Spleen (tissue), 11 donors: ENCODE measurements around the gene MGAT5. TPM values are rescaled to one million over a fixed set of nuclear protein-coding genes. Genes with fewer than 3 reads are reported as not detected.
A peak's percentile ranks its signal among the peaks of the same experiment; 100 is the strongest.

Experiments used
- DNase-seq: peaks from one replicate; pipeline ENCODE4 v3.0.0-alpha.2; 2020
- H3K27ac ChIP-seq, 8 donors: fragments of 200-600 bp; sonication (generic) in 7 of 8; 1 replicate in 4 of 8; 2 replicates in 4 of 8; pipeline versions ENCODE4 v1.5.0 to v1.8.0; 2016 to 2021; ENCODE audit warnings: inconsistent platforms in 4 of 8, mild to moderate bottlenecking in 4 of 8, moderate library complexity in 1 of 8
- H3K27me3 ChIP-seq, 7 donors: fragments of 200-600 bp; sonication (generic) in 6 of 7; replicated peaks in 1 of 7; 1 replicate in 4 of 7; 2 replicates in 3 of 7; pipeline versions ENCODE4 v1.5.0 to v1.8.0; 2016 to 2021; ENCODE audit warnings: inconsistent platforms in 3 of 7, mild to moderate bottlenecking in 1 of 7
- H3K36me3 ChIP-seq, 6 donors: fragments of 200-600 bp; sonication (generic) in 5 of 6; 1 replicate in 4 of 6; 2 replicates in 2 of 6; pipeline versions ENCODE4 v1.5.0 to v1.8.0; 2016 to 2021; ENCODE audit warnings: inconsistent platforms in 2 of 6
- H3K4me1 ChIP-seq, 6 donors: fragments of 200-600 bp; sonication (generic) in 5 of 6; 1 replicate in 3 of 6; 2 replicates in 3 of 6; pipeline versions ENCODE4 v1.5.0 to v1.8.0; 2016 to 2021; ENCODE audit warnings: inconsistent platforms in 3 of 6
- H3K4me3 ChIP-seq, 8 donors: fragments of 200-600 bp; sonication (generic) in 7 of 8; 1 replicate in 4 of 8; 2 replicates in 4 of 8; pipeline versions ENCODE4 v1.5.0 to v1.8.0; 2016 to 2021; ENCODE audit warnings: inconsistent platforms in 4 of 8, mild to moderate bottlenecking in 4 of 8, moderate library complexity in 2 of 8
- H3K9me3 ChIP-seq, 8 donors: fragments of 200-600 bp; sonication (generic) in 7 of 8; 1 replicate in 4 of 8; 2 replicates in 4 of 8; pipeline versions ENCODE4 v1.5.0 to v1.8.0; 2016 to 2021; ENCODE audit warnings: inconsistent platforms in 4 of 8
- POLR2A ChIP-seq, 3 donors: fragments of 450-650 bp; IDR thresholded peaks; one replicate each; pipeline ENCODE4 v1.5.1; 2017; ENCODE audit warnings: antibody characterized with exemption in 3 of 3, mild to moderate bottlenecking in 1 of 3
- POLR2AphosphoS5 ChIP-seq, 3 donors: sonication (generic); formaldehyde crosslinking; IDR thresholded peaks; one replicate each; pipeline ENCODE4 v1.5.1; 2017; ENCODE audit warnings: antibody characterized with exemption in 3 of 3
- WGBS, 5 donors: extraction: QIAGEN DNeasy Blood & Tissue Kit in 3 of 5; methylation state at CpG; one replicate each; pipeline versions ENCODE4 v1.1.5 to v1.1.7; 2013 to 2018; 5-methylcytosine and 5-hydroxymethylcytosine counted together
- intact Hi-C: fragments of 100-400 bp; cut with DNase I; formaldehyde crosslinking; loops from one replicate; pipeline ENCODE4 v1.15.0; 2023; ENCODE audit warnings: low total_unique reads
- polyA plus RNA-seq, 3 donors: library from polyadenylated mRNA; stranded (reverse); fragments of 200-250 nt; gene quantifications; one replicate each; pipeline ENCODE4 v1.2.1, GENCODE V29; 2013
- total RNA-seq, 7 donors: library from RNA; depleted of rRNA in 3 of 7; stranded (reverse); fragments of >200 nt in 3 of 7; fragmentation: NEBNext Ultra II Directional in 4 of 7; extraction: Animal tissue kit (Norgen Biotek cat#: 25700) in 4 of 7; gene quantifications; one replicate each; pipeline versions ENCODE4 v1.1.0 to v1.2.1, GENCODE V29; 2016 to 2021
- TF ChIP-seq, protein P1 (sequence below), 11 experiments: fragments of 200-600 bp in 7 of 11; fragments of 450-650 bp in 4 of 11; sonication (generic) in 4 of 11; IDR thresholded peaks in 8 of 11; conservative IDR thresholded peaks in 3 of 11; 1 replicate in 7 of 11; 2 replicates in 4 of 11; pipeline versions ENCODE4 v1.4.0 to v1.8.0; 2016 to 2021; ENCODE audit warnings: antibody characterized with exemption in 11 of 11, inconsistent platforms in 4 of 11, mild to moderate bottlenecking in 1 of 11
- donor health status: healthy with polysubstance abuse.
- donor health status: DM: no; HTN: no; CAD: no; lungs with moderate emphysema.
- donor health status: DM: no; HTN: no; CAD: no.
- donor health status: Bipolar disorder and iron deficiency.
- donor health status: healthy.
- donor health status: DM: no; HTN: no; CAD: no.
- donor health status: DM: yes; HTN: yes; CAD: no.

The MGAT5 gene
- total and polyA plus RNA-seq, 10 donors, result 11.2 to 110 (median 91.9) TPM

DNA sequence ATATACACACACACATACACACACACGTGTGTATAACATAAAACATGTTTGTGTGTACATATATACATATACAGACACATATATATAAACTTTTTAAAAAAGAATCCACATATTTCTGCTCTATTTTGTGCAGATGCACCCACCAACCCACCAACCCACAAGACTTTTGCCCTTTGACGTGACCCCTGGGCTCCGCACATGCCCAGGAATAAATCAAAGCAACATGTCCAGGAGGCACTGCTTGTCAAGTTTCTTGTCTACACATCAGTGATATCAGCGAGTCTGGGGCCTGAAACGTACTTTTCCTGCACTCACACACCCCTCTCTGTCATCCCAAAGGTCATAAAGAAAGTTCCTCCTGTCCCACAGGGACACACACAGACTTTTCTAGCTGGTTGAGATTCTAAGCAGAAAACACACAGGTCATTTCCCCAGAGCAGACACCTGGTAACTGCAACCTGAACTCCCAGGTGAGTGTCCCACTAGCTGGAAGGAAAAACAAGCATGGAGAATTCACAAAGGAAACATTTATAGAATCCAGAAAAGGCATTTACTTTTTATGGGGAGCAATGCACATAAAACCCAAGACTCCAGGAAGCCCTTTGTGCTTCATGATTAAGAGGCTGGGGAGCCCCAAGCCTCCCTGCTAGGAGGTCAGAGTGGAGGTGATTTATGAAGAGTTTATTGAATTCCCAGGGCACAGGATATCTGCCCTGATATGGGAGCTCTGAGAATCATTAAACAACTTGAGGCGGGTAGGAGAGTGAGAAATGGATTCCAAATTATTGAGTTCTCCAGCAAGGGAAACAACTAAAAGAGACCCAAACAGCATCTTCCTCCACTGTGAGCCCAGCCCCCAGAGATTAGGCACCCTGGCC lies 211.6 kb downstream of the MGAT5 start:
- 80 to 88% (median 83%) methylated on average over 6 of the region's 6 CpGs for WGBS, 5 donors
- H3K27ac ChIP-seq, result no peak overlapping the region
- H3K4me3 ChIP-seq, result no peak overlapping the region
- no peaks in the 10 kb centered on the region for H3K27me3 ChIP-seq
- no peaks in the 10 kb centered on the region for H3K9me3 ChIP-seq
- TF ChIP-seq, protein P1, sequence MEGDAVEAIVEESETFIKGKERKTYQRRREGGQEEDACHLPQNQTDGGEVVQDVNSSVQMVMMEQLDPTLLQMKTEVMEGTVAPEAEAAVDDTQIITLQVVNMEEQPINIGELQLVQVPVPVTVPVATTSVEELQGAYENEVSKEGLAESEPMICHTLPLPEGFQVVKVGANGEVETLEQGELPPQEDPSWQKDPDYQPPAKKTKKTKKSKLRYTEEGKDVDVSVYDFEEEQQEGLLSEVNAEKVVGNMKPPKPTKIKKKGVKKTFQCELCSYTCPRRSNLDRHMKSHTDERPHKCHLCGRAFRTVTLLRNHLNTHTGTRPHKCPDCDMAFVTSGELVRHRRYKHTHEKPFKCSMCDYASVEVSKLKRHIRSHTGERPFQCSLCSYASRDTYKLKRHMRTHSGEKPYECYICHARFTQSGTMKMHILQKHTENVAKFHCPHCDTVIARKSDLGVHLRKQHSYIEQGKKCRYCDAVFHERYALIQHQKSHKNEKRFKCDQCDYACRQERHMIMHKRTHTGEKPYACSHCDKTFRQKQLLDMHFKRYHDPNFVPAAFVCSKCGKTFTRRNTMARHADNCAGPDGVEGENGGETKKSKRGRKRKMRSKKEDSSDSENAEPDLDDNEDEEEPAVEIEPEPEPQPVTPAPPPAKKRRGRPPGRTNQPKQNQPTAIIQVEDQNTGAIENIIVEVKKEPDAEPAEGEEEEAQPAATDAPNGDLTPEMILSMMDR (IDR thresholded peaks at IDR 0.05 in 8 of 11, conservative IDR thresholded peaks at IDR 0.05 in 3 of 11), result no peak
- TF ChIP-seq POLR2A (IDR thresholded peaks at IDR 0.05) (no peak), POLR2AphosphoS5 (IDR thresholded peaks at IDR 0.05) (no peak)
- no peaks in the 10 kb centered on the region for H3K36me3 ChIP-seq
- intact Hi-C loops, result no loop called here
- DNase-seq, result no peak
- no peaks in the 10 kb centered on the region for H3K4me1 ChIP-seq

- no peaks in the 10 kb centered on the region for H3K4me1 ChIP-seq
- H3K9me3 ChIP-seq, result no peaks in the 10 kb centered on the region
- H3K27ac ChIP-seq, result no peak overlapping the region
- DNase-seq, result no peak
- TF ChIP-seq, protein P1 (IDR thresholded peaks at IDR 0.05 in 8 of 11, conservative IDR thresholded peaks at IDR 0.05 in 3 of 11), result peak in 5 of 11 experiments; percentile 9 to 43 (median 23)
- no peak for TF ChIP-seq POLR2A (IDR thresholded peaks at IDR 0.05)
- TF ChIP-seq POLR2AphosphoS5 (IDR thresholded peaks at IDR 0.05), result no peak
- H3K27me3 ChIP-seq, result no peaks in the 10 kb centered on the region
- no peaks in the 10 kb centered on the region for H3K36me3 ChIP-seq
- no peak overlapping the region for H3K4me3 ChIP-seq
- intact Hi-C loops, result no loop called here
- 65 to 80% (median 71%) methylated on average over 3 of the region's 3 CpGs for WGBS, 5 donors
These were observed 212.3 kb downstream of the MGAT5 start for GRCh38 chr2:134466141-134466540.

DNA sequence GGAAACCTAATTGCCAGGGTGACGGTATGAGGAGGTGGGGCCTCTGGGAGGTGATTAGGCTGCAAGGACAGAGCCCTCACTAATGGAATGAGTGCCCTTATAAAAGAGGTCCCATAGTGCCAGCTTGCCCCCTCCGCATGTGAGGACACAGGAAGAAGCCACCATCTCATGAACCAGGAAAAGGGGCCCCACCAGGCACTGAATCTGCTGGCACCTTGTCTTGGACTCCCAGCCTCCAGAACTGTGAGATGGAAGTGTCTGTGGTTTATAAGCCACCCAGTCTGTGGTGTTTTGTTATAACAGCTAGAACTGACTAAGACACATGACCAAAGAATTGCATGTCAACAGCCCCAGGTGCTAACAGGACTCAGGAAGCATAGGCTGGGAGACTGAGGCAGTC lies 214.3 kb downstream of the MGAT5 start:
- TF ChIP-seq, protein P1 (IDR thresholded peaks at IDR 0.05 in 8 of 11, conservative IDR thresholded peaks at IDR 0.05 in 3 of 11), result no peak
- TF ChIP-seq POLR2AphosphoS5 (IDR thresholded peaks at IDR 0.05) (no peak), POLR2A (IDR thresholded peaks at IDR 0.05) (no peak)
- H3K36me3 ChIP-seq, result no peaks in the 10 kb centered on the region
- H3K9me3 ChIP-seq, result peaks cover 0 to 11% (median 8%) of the 10 kb centered on the region in 8 donors
- no peak for DNase-seq
- no peaks in the 10 kb centered on the region for H3K27me3 ChIP-seq
- H3K4me1 ChIP-seq, result no peaks in the 10 kb centered on the region
- WGBS, 5 donors, result 78 to 87% (median 86%) methylated on average over 2 of the region's 2 CpGs
- H3K4me3 ChIP-seq, result no peak overlapping the region
- intact Hi-C loops, result no loop called here
- no peak overlapping the region for H3K27ac ChIP-seq

- Histone ChIP-seq H3K27ac (no peak overlapping the region), H3K27me3 (no peaks in the 10 kb centered on the region), H3K4me1 (no peaks in the 10 kb centered on the region), H3K9me3 (peaks cover 0 to 17% (median 14%) of the 10 kb centered on the region in 8 donors), H3K36me3 (no peaks in the 10 kb centered on the region), H3K4me3 (no peak overlapping the region)
- no peak for DNase-seq
- WGBS, 5 donors, result 79 to 92% (median 91%) methylated on average over 8 to 12 of the region's 12 CpGs
- TF ChIP-seq POLR2A (IDR thresholded peaks at IDR 0.05) (no peak), POLR2AphosphoS5 (IDR thresholded peaks at IDR 0.05) (no peak)
- TF ChIP-seq, protein P1 (IDR thresholded peaks at IDR 0.05 in 8 of 11, conservative IDR thresholded peaks at IDR 0.05 in 3 of 11), result no peak
- intact Hi-C loops, result no loop called here
These were observed 214.9 kb downstream of the MGAT5 start for GRCh38 chr2:134468776-134469175.
